ENCODE measurements around the gene STK32B.
"Not testable (repeated sequence)": the region's sequence is repeated elsewhere in the genome, so short reads cannot be mapped to it uniquely, and the experiment has no call there.

The STK32B gene

GRCh38 chr4:5409237-5409636 lies 358.0 kb downstream of the STK32B start:
- no peak for DNase-seq

- DNase-seq: no peak
Measured at GRCh38 chr4:5409972-5410618, 358.8 kb downstream of the STK32B start.

GRCh38 chr4:5412296-5412695 lies 361.0 kb downstream of the STK32B start:
- no peak for DNase-seq

GRCh38 chr4:5412751-5413150 lies 361.5 kb downstream of the STK32B start:
- DNase-seq: no peak

GRCh38 chr4:5416637-5417036 lies 365.4 kb downstream of the STK32B start:
- no peak for DNase-seq

- no peak for DNase-seq
Measured at GRCh38 chr4:5420266-5420665, 369.0 kb downstream of the STK32B start.

- no peak for DNase-seq
Measured at GRCh38 chr4:5421416-5421815, 370.1 kb downstream of the STK32B start.

- no peak for DNase-seq
Measured at GRCh38 chr4:5422195-5422594, 370.9 kb downstream of the STK32B start.

- no peak for DNase-seq
Measured at GRCh38 chr4:5423670-5424069, 372.4 kb downstream of the STK32B start.

- DNase-seq: no peak
Measured at GRCh38 chr4:5424211-5424610, 372.9 kb downstream of the STK32B start.

- DNase-seq: no peak
Measured at GRCh38 chr4:5424901-5425300, 373.6 kb downstream of the STK32B start.

GRCh38 chr4:5429747-5430146 lies 378.5 kb downstream of the STK32B start:
- no peak for DNase-seq

- DNase-seq: no peak
Measured at GRCh38 chr4:5433196-5433595, 381.9 kb downstream of the STK32B start.

GRCh38 chr4:5435201-5435600 lies 383.9 kb downstream of the STK32B start:
- DNase-seq: no peak

- no peak for DNase-seq
Measured at GRCh38 chr4:5435823-5436222, 384.5 kb downstream of the STK32B start.

GRCh38 chr4:5443976-5444802 lies 392.9 kb downstream of the STK32B start:
- DNase-seq: not testable (repeated sequence)

- no peak for DNase-seq
Measured at GRCh38 chr4:5444918-5445517, 393.7 kb downstream of the STK32B start.

- DNase-seq: no peak
Measured at GRCh38 chr4:5446595-5447226, 395.4 kb downstream of the STK32B start.

- DNase-seq: no peak
Measured at GRCh38 chr4:5447755-5448154, 396.5 kb downstream of the STK32B start.

- no peak for DNase-seq
Measured at GRCh38 chr4:5448221-5448620, 396.9 kb downstream of the STK32B start.

- no peak for DNase-seq
Measured at GRCh38 chr4:5451243-5451642, 400.0 kb downstream of the STK32B start.

- DNase-seq: no peak
Measured at GRCh38 chr4:5452156-5452555, 400.9 kb downstream of the STK32B start.

GRCh38 chr4:5455003-5455585 lies 403.8 kb downstream of the STK32B start:
- no peak for DNase-seq
